Measurements from ENCODE around the gene ARL11.

The ARL11 gene

GRCh38 chr13:49649963-49650312 lies 21.6 kb downstream of the ARL11 start:
- DNase-seq: no peak

- no peak for DNase-seq
Measured at GRCh38 chr13:49651570-49652354, 23.5 kb downstream of the ARL11 start.

DNA sequence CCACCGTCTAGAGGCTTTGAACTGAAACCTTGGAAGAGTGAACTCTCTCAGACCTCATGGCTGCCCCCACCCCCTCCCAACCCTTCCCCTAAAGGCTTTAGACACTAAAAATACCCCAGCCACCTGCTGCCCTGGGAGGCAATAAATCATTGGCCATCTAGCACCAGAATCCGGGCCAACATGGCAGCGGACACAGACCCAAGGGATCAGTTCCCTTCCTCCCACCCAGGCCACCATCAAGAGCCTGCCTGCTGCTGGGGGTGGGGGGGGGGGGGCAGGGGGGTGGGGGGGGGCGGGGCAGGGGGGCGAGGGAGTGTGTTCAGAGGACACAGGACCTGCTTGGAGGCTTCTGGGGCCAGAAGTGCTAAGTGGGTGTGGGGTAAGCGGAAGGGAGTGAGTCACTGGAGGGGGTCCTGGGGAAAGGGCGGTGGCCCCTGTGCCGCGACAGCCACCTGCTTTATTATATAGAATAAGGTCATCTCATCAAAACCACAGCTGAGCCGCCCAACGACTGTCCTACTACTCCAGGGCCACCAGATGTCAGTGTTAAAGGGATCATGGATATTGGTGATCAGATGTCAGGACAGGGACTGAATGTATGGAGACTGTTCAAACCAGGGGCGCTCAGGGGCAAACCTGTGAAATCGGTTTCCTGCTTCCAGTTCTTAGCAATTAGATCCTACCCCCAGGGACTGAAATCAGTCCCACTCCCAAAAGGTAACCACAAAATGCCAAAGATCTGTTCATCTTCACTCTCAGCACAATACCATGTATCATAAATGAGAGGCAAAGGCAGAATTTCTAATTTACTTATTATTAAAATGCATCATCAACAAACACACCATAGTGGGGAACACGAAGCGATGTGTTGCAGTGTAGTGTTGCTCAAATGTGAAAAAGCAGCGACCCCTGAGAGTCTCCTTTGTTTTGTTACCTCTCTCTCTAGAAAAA lies 24.3 kb downstream of the ARL11 start:
- no peak for DNase-seq

- no peak for DNase-seq
Measured at GRCh38 chr13:49653478-49653877, 25.2 kb downstream of the ARL11 start.

- DNase-seq: no peak
Measured at GRCh38 chr13:49654011-49654410, 25.7 kb downstream of the ARL11 start.

DNA sequence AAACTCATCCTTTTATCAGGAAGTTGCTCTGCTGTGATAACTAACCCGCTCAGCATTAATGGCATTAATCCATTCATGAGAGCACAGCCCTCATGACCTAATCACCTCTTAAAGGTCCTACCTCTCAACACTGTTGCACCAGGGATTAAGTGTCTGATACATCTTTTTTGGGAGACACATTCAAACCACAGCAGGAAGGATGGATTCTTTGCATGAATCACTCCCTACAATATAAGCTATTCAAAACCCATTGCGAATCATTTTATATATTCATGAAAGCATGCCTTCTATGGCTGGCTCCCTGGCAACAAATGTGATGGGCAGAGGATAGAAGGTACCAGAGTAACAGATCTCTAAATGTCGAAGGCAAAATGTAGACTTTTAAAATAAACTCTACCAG lies 27.6 kb downstream of the ARL11 start:
- DNase-seq: no peak

DNA sequence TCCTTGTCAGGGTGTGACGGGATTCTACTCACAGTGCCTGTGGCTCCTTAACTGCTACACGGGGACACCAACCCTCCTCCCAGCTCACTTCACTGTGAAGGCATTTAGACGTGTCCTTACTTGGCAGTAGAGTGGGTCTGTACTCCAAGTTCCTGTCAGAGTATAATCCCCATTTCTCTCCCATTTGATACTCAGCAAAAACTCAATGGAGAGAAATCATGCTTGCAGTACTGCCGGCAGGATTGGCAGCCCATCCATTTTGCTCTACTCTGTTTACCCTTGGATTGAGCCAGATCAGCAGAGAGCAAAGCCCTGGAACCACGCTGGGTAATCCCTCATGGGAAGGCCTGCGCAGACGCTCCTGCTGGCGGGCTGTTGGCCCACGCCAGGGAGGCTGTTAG lies 28.9 kb downstream of the ARL11 start:
- DNase-seq: no peak

GRCh38 chr13:49664606-49665005 lies 36.3 kb downstream of the ARL11 start:
- no peak for DNase-seq

DNA sequence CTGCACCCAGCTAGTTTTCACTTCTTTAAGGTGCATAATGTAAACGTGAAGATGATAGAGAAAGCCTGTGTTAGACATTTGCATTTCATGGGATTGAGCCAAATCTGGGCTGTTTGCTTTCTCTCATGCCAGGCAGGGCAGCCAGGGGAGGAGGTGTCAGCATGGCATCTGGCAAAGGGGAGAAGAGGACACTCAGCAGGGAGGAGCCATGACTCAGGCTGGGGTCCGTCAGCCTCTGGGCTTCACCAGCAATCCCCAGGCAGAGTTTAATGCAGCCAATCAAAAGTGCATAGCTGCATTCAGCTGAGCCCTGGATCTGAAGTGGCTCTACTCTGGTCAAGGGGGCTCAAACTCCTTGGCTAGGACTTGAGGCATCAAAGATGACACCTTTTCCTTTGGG lies 39.5 kb downstream of the ARL11 start:
- DNase-seq: no peak

DNA sequence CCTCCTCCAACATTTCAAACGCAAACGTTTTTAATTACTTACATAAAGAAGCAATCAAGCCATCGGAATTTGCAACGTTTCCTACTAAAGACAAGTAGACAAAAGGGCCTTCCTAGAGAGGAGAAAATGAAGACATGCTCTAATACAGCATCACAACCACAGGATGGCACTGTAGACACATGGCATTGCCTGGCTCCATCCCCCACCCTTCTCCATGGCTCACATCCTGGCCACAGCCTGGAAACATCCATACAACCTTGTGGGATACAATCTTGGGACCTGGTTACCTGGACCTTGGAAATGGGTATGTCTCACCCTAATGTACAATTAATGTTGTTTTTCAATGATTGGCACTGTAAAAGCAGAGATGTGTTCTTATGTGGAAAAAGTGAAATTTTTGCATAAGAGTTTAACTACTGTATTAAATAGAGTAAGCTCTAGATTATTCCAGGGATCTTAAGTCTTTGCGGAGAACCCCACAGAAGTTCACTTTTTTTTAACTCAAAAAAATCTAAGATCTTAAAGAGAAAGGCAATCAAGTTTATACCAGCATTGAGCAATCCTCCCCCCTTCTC lies 41.5 kb downstream of the ARL11 start:
- DNase-seq: peak; percentile 16

- no peak for DNase-seq
Measured at GRCh38 chr13:49670828-49671227, 42.5 kb downstream of the ARL11 start.

GRCh38 chr13:49676581-49677298 lies 48.4 kb downstream of the ARL11 start:
- no peak for DNase-seq

DNA sequence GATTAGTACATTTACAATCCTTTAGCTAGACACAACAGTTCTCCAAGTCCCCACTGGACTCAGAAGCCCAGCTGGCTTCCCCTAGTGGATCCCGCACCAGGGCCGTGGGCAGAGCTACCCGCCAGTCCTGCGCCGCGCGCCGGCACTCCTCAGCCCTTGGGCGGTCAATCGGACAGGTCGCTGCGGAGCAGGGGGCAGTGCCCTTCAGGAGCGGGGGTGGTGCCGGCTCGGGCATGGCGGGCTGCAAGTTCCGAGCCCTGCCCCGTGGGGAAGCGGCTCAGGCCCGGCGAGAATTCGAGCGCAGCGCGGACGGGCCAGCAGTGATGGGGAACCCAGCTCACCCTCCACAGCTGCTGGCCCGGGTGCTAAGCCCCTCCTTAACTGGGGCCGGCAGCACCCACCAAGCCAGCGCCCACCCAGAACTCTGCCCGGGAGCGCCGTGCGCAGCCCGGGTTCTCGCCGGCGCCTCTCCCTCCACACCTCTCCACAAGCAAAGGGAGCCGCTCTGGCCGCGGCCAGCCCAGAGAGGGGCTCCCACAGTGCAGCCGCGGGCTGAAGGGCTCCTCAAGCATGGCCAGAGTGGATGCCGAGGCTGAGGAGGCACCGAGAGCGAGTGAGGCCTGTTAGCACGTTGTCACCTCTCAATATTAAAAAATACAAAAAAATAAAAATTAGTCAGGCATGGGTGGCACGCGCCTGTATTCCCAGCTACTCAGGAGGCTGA lies 50.0 kb downstream of the ARL11 start:
- DNase-seq: no peak

DNA sequence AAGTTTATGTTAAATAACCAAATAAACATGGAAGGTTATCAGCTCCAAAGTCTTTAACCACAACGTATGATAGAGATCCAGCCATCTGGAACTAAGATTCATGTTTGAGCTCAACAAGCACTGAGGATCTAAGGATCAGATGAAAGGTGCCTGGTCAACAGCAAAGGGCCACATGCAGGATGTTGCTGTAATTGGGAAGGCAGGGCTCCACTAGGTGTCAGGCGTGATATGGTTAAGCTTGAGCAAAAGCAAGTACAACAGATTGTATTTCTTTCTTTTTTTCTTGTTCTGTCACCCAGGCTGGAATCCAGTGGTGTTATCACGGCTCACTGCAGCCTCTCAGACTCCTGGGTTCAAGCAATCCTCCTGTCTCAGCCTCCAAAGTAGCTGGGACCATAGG lies 50.9 kb downstream of the ARL11 start:
- no peak for DNase-seq

GRCh38 chr13:49681842-49682435 lies 53.6 kb downstream of the ARL11 start:
- no peak for DNase-seq

Measured in activated CD4-positive, alpha-beta T cell treated with anti-CD3 and anti-CD28 coated beads, Interleukin-2, amount 50 U/mL, for 1 hour (primary cell).